Neural crest cell (in vitro differentiated cells): ENCODE data around the gene P3R3URF. TPM values are rescaled to one million over a fixed set of nuclear protein-coding genes. Genes with fewer than 3 reads are reported as not detected.

ENCODE experiments used
- DNase-seq: peaks from one replicate; pipeline ENCODE4 v3.0.0; 2021; ENCODE audit warnings: low read depth, mixed read lengths, low spot score
- H3K27ac Mint-ChIP-seq: one replicate; pipeline ENCODE4 v1.8.0; 2021; ENCODE audit warnings: mild to moderate bottlenecking, mixed read lengths; ENCODE audit not compliant: unreplicated experiment
- H3K27me3 Mint-ChIP-seq: 2 replicates; pipeline ENCODE4 v1.8.0; 2021; ENCODE audit warnings: low read depth, mild to moderate bottlenecking, mixed read lengths
- H3K36me3 Mint-ChIP-seq: 2 replicates; pipeline ENCODE4 v1.8.0; 2021; ENCODE audit warnings: low read depth, mild to moderate bottlenecking, mixed read lengths
- H3K4me1 Mint-ChIP-seq: 2 replicates; pipeline ENCODE4 v1.8.0; 2021; ENCODE audit warnings: mixed read lengths
- H3K4me3 Mint-ChIP-seq: one replicate; pipeline ENCODE4 v1.8.0; 2021; ENCODE audit warnings: mild to moderate bottlenecking, mixed read lengths
- H3K9me3 Mint-ChIP-seq: 2 replicates; pipeline ENCODE4 v1.8.0; 2021; ENCODE audit warnings: mixed read lengths
- CTCF ChIP-seq: fragments of 200-600 bp; sonication (generic); conservative IDR thresholded peaks from 2 replicates; pipeline ENCODE4 v1.5.0; 2021; ENCODE audit warnings: antibody characterized with exemption, mild to moderate bottlenecking
- total RNA-seq: library from RNA; stranded (reverse); gene quantifications from 2 replicates; pipeline ENCODE4 v1.2.1, GENCODE V29; 2021

Gene P3R3URF
- total RNA-seq, 1 donor from 2014 or later = not detected

- DNase-seq = no peak
- TF ChIP-seq CTCF = no peak
- H3K4me3 Mint-ChIP-seq = peak overlapping the region; percentile 94
- no peaks in the 10 kb centered on the region for H3K9me3 Mint-ChIP-seq
- peak overlapping the region; percentile 100 for H3K27ac Mint-ChIP-seq
- H3K4me1 Mint-ChIP-seq = peaks cover 58% of the 10 kb centered on the region
- H3K27me3 Mint-ChIP-seq = no peaks in the 10 kb centered on the region
- H3K36me3 Mint-ChIP-seq = no peaks in the 10 kb centered on the region
These were observed 42.4 kb downstream of the P3R3URF start for GRCh38 chr1:46133781-46134350.

GRCh38 chr1:46133181-46133658 is 43.1 kb downstream of the P3R3URF start:
- H3K9me3 Mint-ChIP-seq = no peaks in the 10 kb centered on the region
- no peaks in the 10 kb centered on the region for H3K27me3 Mint-ChIP-seq
- H3K4me3 Mint-ChIP-seq = peak overlapping the region; percentile 94
- no peaks in the 10 kb centered on the region for H3K36me3 Mint-ChIP-seq
- peaks cover 61% of the 10 kb centered on the region for H3K4me1 Mint-ChIP-seq
- DNase-seq = no peak
- no peak for TF ChIP-seq CTCF
- H3K27ac Mint-ChIP-seq = peak overlapping the region; percentile 100

- TF ChIP-seq CTCF = no peak
- peaks cover 61% of the 10 kb centered on the region for H3K4me1 Mint-ChIP-seq
- DNase-seq = peak; percentile 93
- peaks cover 2% of the 10 kb centered on the region for H3K36me3 Mint-ChIP-seq
- no peaks in the 10 kb centered on the region for H3K27me3 Mint-ChIP-seq
- H3K9me3 Mint-ChIP-seq = no peaks in the 10 kb centered on the region
- peak within 1 kb of the TSS; percentile 94 for H3K4me3 Mint-ChIP-seq
- peak within 1 kb of the TSS; percentile 100 for H3K27ac Mint-ChIP-seq
These were observed 43.6 kb downstream of the P3R3URF start, which contains the start of gene PIK3R3 for GRCh38 chr1:46132529-46133180. Gene PIK3R3, minus strand, starts transcription at chr1:46132629. Its CDS starts 677 bp downstream, at chr1:46131952.

- Mint-ChIP-seq H3K9me3 (no peaks in the 10 kb centered on the region), H3K27me3 (no peaks in the 10 kb centered on the region), H3K4me1 (peaks cover 58% of the 10 kb centered on the region), H3K36me3 (peaks cover 4% of the 10 kb centered on the region), H3K27ac (peak overlapping the region; percentile 100), H3K4me3 (peak overlapping the region; percentile 94)
- peak; percentile 19 for DNase-seq
- no peak for TF ChIP-seq CTCF
These were observed 44.4 kb downstream of the P3R3URF start for GRCh38 chr1:46131712-46132528.

- Mint-ChIP-seq H3K27me3 (no peaks in the 10 kb centered on the region), H3K4me3 (peak overlapping the region; percentile 94), H3K36me3 (peaks cover 4% of the 10 kb centered on the region), H3K4me1 (peaks cover 49% of the 10 kb centered on the region), H3K9me3 (no peaks in the 10 kb centered on the region), H3K27ac (peak overlapping the region; percentile 96)
- TF ChIP-seq CTCF = no peak
- no peak for DNase-seq
These were observed 45.2 kb downstream of the P3R3URF start for GRCh38 chr1:46131093-46131492.
